Ovary (tissue), 9 donors: ENCODE results near the gene TRAK1. TPM values are rescaled to one million over a fixed set of nuclear protein-coding genes. Genes with fewer than 3 reads are reported as not detected.
A peak's percentile ranks its signal among the peaks of the same experiment; 100 is the strongest.

Source experiments
- DNase-seq, 5 donors: peaks; one replicate each; pipeline ENCODE4 v3.0.0-alpha.2; 2019 to 2020
- H3K27ac ChIP-seq, 2 donors: fragments of 200-600 bp; one replicate each; pipeline versions ENCODE4 v1.5.1 to v1.8.0; 2019 to 2022
- H3K27me3 ChIP-seq: fragments of 200-600 bp; one replicate; pipeline ENCODE4 v1.8.0; 2022
- H3K36me3 ChIP-seq: fragments of 200-600 bp; sonication (generic); one replicate; pipeline ENCODE4 v1.5.1; 2019
- H3K4me1 ChIP-seq: one replicate; pipeline ENCODE4 v1.8.1; 2013; ENCODE audit warnings: mild to moderate bottlenecking, moderate library complexity; ENCODE audit not compliant: insufficient read depth
- H3K4me3 ChIP-seq: fragments of 200-600 bp; sonication (generic); one replicate; pipeline ENCODE4 v1.5.1; 2017
- H3K9me3 ChIP-seq, 2 donors: fragments of 200-600 bp in 1 of 2; sonication (generic) in 1 of 2; one replicate each; pipeline versions ENCODE4 v1.5.1 to v1.8.1; 2013 to 2019; ENCODE audit warnings: mild to moderate bottlenecking in 1 of 2, moderate library complexity in 1 of 2
- EP300 ChIP-seq: sonication (generic); formaldehyde crosslinking; IDR thresholded peaks from one replicate; pipeline ENCODE4 v1.6.1; 2017; ENCODE audit warnings: antibody characterized with exemption
- POLR2A ChIP-seq: fragments of 450-650 bp; IDR thresholded peaks from one replicate; pipeline ENCODE4 v1.6.1; 2017; ENCODE audit warnings: antibody characterized with exemption, mild to moderate bottlenecking, moderate library complexity
- WGBS, 3 donors: extraction: QIAGEN DNeasy Blood & Tissue Kit in 1 of 3; methylation state at CpG; one replicate each; pipeline versions ENCODE4 v1.1.5 to v1.1.7; 2013 to 2017; 5-methylcytosine and 5-hydroxymethylcytosine counted together
- intact Hi-C, 4 donors: fragments of 100-400 bp; cut with DNase I; formaldehyde crosslinking; loops; one replicate each; pipeline versions ENCODE4 v1.11.0 to v1.15.1; 2022 to 2023
- polyA plus RNA-seq, 2 donors: library from polyadenylated mRNA; stranded (reverse); fragments of 200-250 nt in 1 of 2; fragments of 350-450 nt in 1 of 2; fragmentation: Illumina TruSeq in 1 of 2; extraction: RNeasy Lipid Tissue Mini Kit (QIAGEN cat#74804) in 1 of 2; gene quantifications; one replicate each; pipeline ENCODE4 v1.2.3, GENCODE V29; 2013 to 2014
- total RNA-seq, 7 donors: library from RNA; depleted of rRNA in 2 of 7; stranded (reverse); fragments of >200 nt in 2 of 7; fragmentation: NEBNext Ultra II Directional in 3 of 7; extraction: Animal tissue kit (Norgen Biotek cat#: 25700) in 3 of 7; gene quantifications; one replicate each; pipeline versions ENCODE4 v1.1.0 to v1.2.4, GENCODE V29; 2016 to 2023
- TF ChIP-seq, protein P1 (sequence below), 3 donors: fragments of 450-650 bp in 2 of 3; fragments of 200-600 bp in 1 of 3; IDR thresholded peaks; one replicate each; pipeline versions ENCODE4 v1.5.1 to v1.8.0; 2016 to 2022; ENCODE audit warnings: antibody characterized with exemption in 3 of 3, mild to moderate bottlenecking in 1 of 3
- donor health status: DM: no; HTN: no; CAD: no; lungs with moderate emphysema.
- donor health status: DM: no; HTN: no; CAD: no.
- donor health status: Bipolar disorder and iron deficiency.
- donor health status: DM: yes; HTN: yes; CAD: no.
- donor health status: DM: no; HTN: no; CAD: no.
- donor health status: DM: yes; HTN: yes; CAD: no.

Gene TRAK1
- total and polyA plus RNA-seq, 9 donors = 7.1 to 17.7 (median 14.9) TPM

DNA sequence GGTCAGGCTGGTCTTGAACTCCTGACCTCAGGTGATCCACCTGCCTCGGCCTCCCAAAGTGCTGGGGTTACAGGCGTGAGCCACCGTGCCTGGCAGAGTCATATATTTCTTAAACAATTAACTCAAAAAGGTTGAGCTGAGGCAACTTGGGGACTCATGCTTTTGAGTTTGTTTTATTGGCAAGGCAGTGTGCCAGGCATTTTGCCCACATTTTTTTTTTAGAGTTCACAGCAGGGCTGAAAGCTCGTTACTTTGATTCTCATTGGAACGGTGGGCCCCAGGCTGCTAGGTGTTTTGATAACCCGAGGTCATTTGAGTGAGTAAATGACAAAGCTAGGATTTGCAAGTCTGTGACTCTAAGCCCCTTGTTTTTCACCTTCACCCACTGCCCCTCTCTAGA lies 98.6 kb downstream of the TRAK1 start:
- Histone ChIP-seq H3K4me3 (no peak overlapping the region), H3K4me1 (no peaks in the 10 kb centered on the region), H3K27me3 (no peaks in the 10 kb centered on the region), H3K27ac (no peak overlapping the region), H3K36me3 (no peaks in the 10 kb centered on the region), H3K9me3 (no peaks in the 10 kb centered on the region)
- TF ChIP-seq POLR2A (no peak), EP300 (no peak)
- TF ChIP-seq, protein P1, sequence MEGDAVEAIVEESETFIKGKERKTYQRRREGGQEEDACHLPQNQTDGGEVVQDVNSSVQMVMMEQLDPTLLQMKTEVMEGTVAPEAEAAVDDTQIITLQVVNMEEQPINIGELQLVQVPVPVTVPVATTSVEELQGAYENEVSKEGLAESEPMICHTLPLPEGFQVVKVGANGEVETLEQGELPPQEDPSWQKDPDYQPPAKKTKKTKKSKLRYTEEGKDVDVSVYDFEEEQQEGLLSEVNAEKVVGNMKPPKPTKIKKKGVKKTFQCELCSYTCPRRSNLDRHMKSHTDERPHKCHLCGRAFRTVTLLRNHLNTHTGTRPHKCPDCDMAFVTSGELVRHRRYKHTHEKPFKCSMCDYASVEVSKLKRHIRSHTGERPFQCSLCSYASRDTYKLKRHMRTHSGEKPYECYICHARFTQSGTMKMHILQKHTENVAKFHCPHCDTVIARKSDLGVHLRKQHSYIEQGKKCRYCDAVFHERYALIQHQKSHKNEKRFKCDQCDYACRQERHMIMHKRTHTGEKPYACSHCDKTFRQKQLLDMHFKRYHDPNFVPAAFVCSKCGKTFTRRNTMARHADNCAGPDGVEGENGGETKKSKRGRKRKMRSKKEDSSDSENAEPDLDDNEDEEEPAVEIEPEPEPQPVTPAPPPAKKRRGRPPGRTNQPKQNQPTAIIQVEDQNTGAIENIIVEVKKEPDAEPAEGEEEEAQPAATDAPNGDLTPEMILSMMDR (IDR thresholded peaks at IDR 0.05) = no peak
- intact Hi-C loops = loop anchor here in 2 of 4 donors (10.0 kb wide), 2 partner anchors 75 to 295 kb away; no protein-coding TSS in a partner anchor
- WGBS, 3 donors = 63 to 67% (median 64%) methylated on average over 6 of the region's 6 CpGs
- DNase-seq = no peak

DNA sequence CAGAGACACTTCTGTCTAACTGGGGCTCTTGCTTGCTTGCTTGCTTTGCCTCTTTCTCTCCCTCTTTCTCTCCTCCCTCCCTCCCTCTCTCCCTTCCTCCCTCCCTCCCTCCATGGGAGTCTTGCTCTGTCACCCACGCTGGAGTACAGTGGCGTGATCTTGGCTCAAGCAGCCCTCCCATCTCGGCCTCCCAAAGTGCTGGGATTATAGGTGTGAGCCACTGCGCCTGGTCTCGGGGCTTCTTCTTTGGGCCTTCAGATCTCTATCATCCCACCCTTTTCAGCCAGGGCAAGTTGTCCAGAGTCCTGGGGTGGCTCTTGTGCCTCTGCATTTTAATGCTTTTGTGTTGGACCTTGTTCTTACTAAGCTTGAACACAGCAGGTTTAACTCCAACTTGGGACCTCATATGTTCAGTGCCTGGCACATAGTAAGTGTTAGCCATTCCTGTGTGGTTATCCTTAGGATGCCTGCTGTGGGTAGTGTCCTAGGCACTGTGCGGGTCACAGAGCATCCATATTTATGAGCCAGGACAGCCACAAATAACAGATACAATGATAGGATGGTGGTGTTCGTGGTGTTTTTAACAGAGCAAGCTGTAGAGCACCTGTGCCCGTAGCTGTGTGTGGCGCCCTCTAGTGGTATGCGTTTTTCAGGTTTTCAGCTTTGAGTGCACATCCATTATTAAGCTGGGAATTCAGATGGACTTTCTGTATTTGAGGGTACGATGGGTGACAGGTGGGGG lies 99.7 kb downstream of the TRAK1 start:
- no peaks in the 10 kb centered on the region for H3K36me3 ChIP-seq
- TF ChIP-seq, protein P1 (IDR thresholded peaks at IDR 0.05) = peak; percentile 41 to 56 (median 49)
- no peak for TF ChIP-seq POLR2A
- DNase-seq = peak; percentile 43 to 72 (median 48)

DNA sequence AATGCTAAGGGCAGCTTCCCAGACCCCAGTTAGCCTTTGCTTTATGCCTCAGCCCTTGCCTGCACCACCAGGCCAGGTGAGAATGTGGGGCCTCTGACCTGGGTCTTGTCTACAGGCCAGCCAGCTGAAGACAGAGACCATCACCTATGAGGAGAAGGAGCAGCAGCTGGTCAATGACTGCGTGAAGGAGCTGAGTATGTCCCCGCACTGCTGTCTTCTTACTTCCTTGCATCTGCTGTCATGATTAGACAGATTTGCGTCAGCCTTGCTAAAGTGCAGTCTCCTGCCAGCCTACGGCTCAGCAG lies 100.2 kb downstream of the TRAK1 start:
- H3K27ac ChIP-seq = no peak overlapping the region
- WGBS, 3 donors = 85 to 94% (median 90%) methylated on average over 4 of the region's 4 CpGs
- no peaks in the 10 kb centered on the region for H3K9me3 ChIP-seq
- no peaks in the 10 kb centered on the region for H3K36me3 ChIP-seq
- no peak for DNase-seq
- intact Hi-C loops = loop anchor here in 2 of 4 donors (10.0 kb wide), 2 partner anchors 77 to 297 kb away; no protein-coding TSS in a partner anchor
- no peak overlapping the region for H3K4me3 ChIP-seq
- no peaks in the 10 kb centered on the region for H3K27me3 ChIP-seq
- H3K4me1 ChIP-seq = no peaks in the 10 kb centered on the region
- TF ChIP-seq, protein P1 (IDR thresholded peaks at IDR 0.05) = no peak
- no peak for TF ChIP-seq POLR2A
- no peak for TF ChIP-seq EP300

More for the DNA sequence above, 99.7 kb downstream of the TRAK1 start:
- Histone ChIP-seq H3K9me3 (no peaks in the 10 kb centered on the region), H3K4me3 (no peak overlapping the region), H3K27me3 (no peaks in the 10 kb centered on the region), H3K4me1 (no peaks in the 10 kb centered on the region), H3K27ac (no peak overlapping the region)
- 55 to 56% (median 55%) methylated on average over 11 of the region's 11 CpGs for WGBS, 3 donors
- intact Hi-C loops = loop anchor here in 2 of 4 donors (10.0 kb wide), 2 partner anchors 76 to 296 kb away; no protein-coding TSS in a partner anchor

DNA sequence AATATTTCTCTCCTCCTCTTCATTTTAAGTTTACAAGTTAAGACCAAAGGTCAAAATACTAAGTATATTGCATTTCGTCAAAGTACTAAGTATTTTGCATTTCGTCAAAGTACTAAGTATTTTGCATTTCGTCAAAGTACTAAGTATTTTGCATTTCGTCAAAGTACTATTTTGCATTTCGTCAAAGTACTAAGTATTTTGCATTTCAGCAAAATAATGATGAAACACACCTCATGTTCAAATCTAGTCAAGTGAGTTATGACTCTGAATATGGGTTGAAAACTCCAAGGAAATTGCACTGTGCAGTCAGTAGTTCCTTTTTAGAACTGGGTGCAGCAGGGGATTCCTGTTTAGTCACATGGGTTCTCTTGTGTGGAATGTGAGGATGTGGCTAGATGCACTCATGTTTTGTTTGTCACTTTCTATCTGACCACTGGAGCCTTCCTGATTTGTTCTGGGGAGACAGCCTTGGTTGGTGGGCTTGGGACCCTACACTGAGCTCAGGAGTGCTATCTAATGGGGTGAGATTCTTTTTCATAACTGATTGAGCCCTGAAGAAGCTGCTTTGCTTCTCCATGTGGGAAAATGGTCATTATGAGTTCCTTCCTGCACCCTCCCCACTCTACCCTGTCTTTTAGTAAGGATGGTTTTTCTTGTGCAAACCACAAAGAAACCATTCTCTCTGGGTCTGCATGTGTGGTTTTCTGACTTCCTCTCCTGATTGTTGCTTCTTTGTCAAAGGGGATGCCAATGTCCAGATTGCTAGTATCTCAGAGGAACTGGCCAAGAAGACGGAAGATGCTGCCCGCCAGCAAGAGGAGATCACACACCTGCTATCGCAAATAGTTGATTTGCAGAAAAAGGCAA lies 101.4 kb downstream of the TRAK1 start:
- DNase-seq = no peak
- intact Hi-C loops = loop anchor here in 2 of 4 donors (10.0 kb wide), 2 partner anchors 78 to 298 kb away; no protein-coding TSS in a partner anchor
- Histone ChIP-seq H3K36me3 (no peaks in the 10 kb centered on the region), H3K4me1 (no peaks in the 10 kb centered on the region), H3K9me3 (no peaks in the 10 kb centered on the region), H3K4me3 (no peak overlapping the region), H3K27me3 (no peaks in the 10 kb centered on the region), H3K27ac (no peak overlapping the region)
- WGBS, 3 donors = 94 to 95% (median 95%) methylated on average over 8 of the region's 8 CpGs
- TF ChIP-seq EP300 (no peak), POLR2A (no peak)
- TF ChIP-seq, protein P1 (IDR thresholded peaks at IDR 0.05) = no peak
